H1 (cell line): ENCODE data around the gene TRHDE. TPM values are rescaled to one million over a fixed set of nuclear protein-coding genes. Genes with fewer than 3 reads are reported as not detected.

Experiments
- ATF2 ChIP-seq: IDR thresholded peaks from 2 replicates; pipeline ENCODE4 v1.6.1; 2012; ENCODE audit warnings: low read length, inconsistent platforms
- CTBP2 ChIP-seq: IDR thresholded peaks from 2 replicates; pipeline ENCODE4 v1.7.0; 2011; ENCODE audit warnings: borderline replicate concordance, mild to moderate bottlenecking, moderate library complexity, mixed read lengths, low read length; ENCODE audit not compliant: insufficient read depth, insufficient read length
- HDAC6 ChIP-seq: IDR thresholded peaks from one replicate; pipeline ENCODE4 v1.7.1; 2012; ENCODE audit warnings: low read depth, mild to moderate bottlenecking, inconsistent platforms, low read length, moderate library complexity
- JUN ChIP-seq: IDR thresholded peaks from 2 replicates; pipeline ENCODE4 v1.6.1; 2011; ENCODE audit warnings: low read depth, mild to moderate bottlenecking, improper control_type of control experiment, low read length
- JUND ChIP-seq: IDR thresholded peaks from 2 replicates; pipeline ENCODE4 v1.6.1; 2011; ENCODE audit warnings: mild to moderate bottlenecking, improper control_type of control experiment, low read length
- SRF ChIP-seq: IDR thresholded peaks from 2 replicates; pipeline ENCODE4 v1.6.1; 2011; ENCODE audit warnings: mild to moderate bottlenecking, low read depth, low read length, moderate library complexity
- USF2 ChIP-seq: IDR thresholded peaks from 2 replicates; pipeline ENCODE4 v1.6.1; 2011; ENCODE audit warnings: low read length, improper control_type of control experiment
- polyA plus RNA-seq, 7 experiments: library from polyadenylated mRNA; depleted of rRNA in 3 of 7; stranded (reverse) in 5 of 7; unstranded in 2 of 7; fragments of >200 nt in 5 of 7; fragments of 200-250 nt in 2 of 7; gene quantifications; 1 replicate in 5 of 7; 2 replicates in 1 of 7; 4 replicates in 1 of 7; pipeline versions ENCODE4 v1.2.1 to v1.2.3, GENCODE V29; 2011 to 2013; ENCODE audit warnings: missing spikeins in 2 of 7, mixed read lengths in 2 of 7
- total RNA-seq: library from RNA; stranded (reverse); fragmentation: NEBNext Ultra II Directional; extraction: Animal tissue kit (Norgen Biotek cat#: 25700); gene quantifications from 2 replicates; pipeline ENCODE4 v1.2.1, GENCODE V29; 2021

TRHDE gene
- total and polyA plus RNA-seq, 2 of the 8 experiments (the other 6 are each of a cell fraction or from before 2014, with no cell fraction given) = 1.3 to 5.0 TPM

GRCh38 chr12:72234886-72235285 is 37.3 kb upstream of the TRHDE start (continued):
- no peak for TF ChIP-seq HDAC6
- TF ChIP-seq CTBP2 = no peak
- no peak for TF ChIP-seq JUND
- no peak for TF ChIP-seq ATF2
- no peak for TF ChIP-seq USF2
- TF ChIP-seq JUN = no peak
- no peak for TF ChIP-seq SRF
